ENCODE results near the gene EEF1AKMT4. TPM values are rescaled to one million over a fixed set of nuclear protein-coding genes. Genes with fewer than 3 reads are reported as not detected.
A peak's percentile ranks its signal among the peaks of the same experiment; 100 is the strongest.

Gene EEF1AKMT4
- 7.0 and 7.8 TPM in 2 replicates for total RNA-seq (2021)
- percentile 45 among the genes with signal in this experiment for Bru-seq, nascent RNA
- percentile 45 among the genes with signal in this experiment for BruChase-seq, experiment 1, labeled RNA remaining after a 2-hour chase
- percentile 60 among the genes with signal in this experiment for BruChase-seq, experiment 2, labeled RNA remaining after a 6-hour chase
- long read RNA-seq, transcript EEF1AKMT4-201 (3 exons, 1,823 nt), result major isoform, 29 of 31 reads
- long read RNA-seq, partial matches to known transcripts, result 0 of 31 reads
- long read RNA-seq, other reads (novel, unspliced or antisense), result 2 of 31 reads

DNA sequence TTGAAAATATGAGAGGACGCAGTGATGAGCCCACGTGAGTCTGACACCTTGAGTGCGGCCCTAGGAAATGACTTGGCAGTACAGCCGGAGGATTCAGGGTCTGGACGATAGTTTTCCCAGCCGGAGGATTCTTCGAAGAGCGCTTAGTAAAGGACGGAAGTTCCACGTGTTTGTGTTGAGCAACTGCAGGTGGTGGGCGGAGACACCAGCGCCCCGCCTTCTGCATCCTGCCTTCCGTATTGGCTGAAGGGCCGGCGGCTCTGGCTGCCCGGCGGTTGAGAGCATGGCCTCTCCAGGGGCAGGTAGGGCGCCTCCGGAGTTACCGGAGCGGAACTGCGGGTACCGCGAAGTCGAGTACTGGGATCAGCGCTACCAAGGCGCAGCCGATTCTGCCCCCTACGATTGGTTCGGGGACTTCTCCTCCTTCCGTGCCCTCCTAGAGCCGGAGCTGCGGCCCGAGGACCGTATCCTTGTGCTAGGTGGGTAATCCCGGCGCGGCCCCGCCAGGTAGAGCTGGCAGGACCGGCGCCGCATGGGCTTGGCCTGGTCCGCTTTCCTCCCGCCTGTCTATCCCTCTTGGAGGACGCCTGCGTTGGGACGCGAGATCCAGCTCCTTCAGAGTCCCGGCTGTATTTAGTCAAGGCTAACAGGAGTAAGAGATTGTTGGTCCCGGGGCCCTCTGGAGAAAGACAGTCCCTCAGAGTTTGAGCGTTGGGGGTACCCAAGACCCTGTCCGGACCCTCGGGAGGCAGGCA is at the start of gene EEF1AKMT4:
Gene EEF1AKMT4 (plus strand): TSS at position 261 of the 755 bp plus-strand sequence. CDS start 23 bp downstream, at position 284.
- H3K27me3 ChIP-seq (replicated peaks; ENCODE audit: insufficient read depth, low read depth, low read length, poor library complexity), result no peaks in the 10 kb centered on the region
- H3K9me3 ChIP-seq (ENCODE audit: low read depth, low read length, poor library complexity, severe bottlenecking), result no peaks in the 10 kb centered on the region
- ChIA-PET CTCF (interaction anchor here (0.6 to 0.9 kb wide), 3 partner anchors 10 to 13 kb away, joined by 3 to 11 read pairs (median 3); no protein-coding TSS in a partner anchor), POLR2A (ENCODE audit: low non-redundant PET) (no interaction called here)
- peaks cover 9% of the 10 kb centered on the region for H3K36me3 ChIP-seq (ENCODE audit: insufficient read depth, low read length, poor library complexity, severe bottlenecking)
- no peaks in the 10 kb centered on the region for H3K4me1 ChIP-seq (ENCODE audit: insufficient read depth, low read length, poor library complexity, severe bottlenecking)
- intact Hi-C loops (cut with micrococcal nuclease; ENCODE audit: unreplicated experiment), result loop anchor here (2.0 to 5.0 kb wide), 2 partner anchors 117 to 355 kb away; no protein-coding TSS in a partner anchor
- TSS peak; percentile 42 for BruUV-seq (replicated peaks)
- H3K27ac ChIP-seq (ENCODE audit: low read depth, low read length, poor library complexity, severe bottlenecking), result peak within 1 kb of the TSS; percentile 94
- H3K4me3 ChIP-seq (ENCODE audit: low read depth, low read length, poor library complexity, severe bottlenecking), result peak within 1 kb of the TSS; percentile 84
- DNase-seq (ENCODE audit: low spot score), result peak; percentile 97
- TF ChIP-seq CTCF (conservative IDR thresholded peaks at IDR 0.05; ENCODE audit: low read depth, low read length) (no peak; the same call in 1 of the 2 replicates), EZH2 (IDR thresholded peaks at IDR 0.05; ENCODE audit: borderline replicate concordance, low read depth, low read length, poor library complexity, severe bottlenecking) (no peak)

DNA sequence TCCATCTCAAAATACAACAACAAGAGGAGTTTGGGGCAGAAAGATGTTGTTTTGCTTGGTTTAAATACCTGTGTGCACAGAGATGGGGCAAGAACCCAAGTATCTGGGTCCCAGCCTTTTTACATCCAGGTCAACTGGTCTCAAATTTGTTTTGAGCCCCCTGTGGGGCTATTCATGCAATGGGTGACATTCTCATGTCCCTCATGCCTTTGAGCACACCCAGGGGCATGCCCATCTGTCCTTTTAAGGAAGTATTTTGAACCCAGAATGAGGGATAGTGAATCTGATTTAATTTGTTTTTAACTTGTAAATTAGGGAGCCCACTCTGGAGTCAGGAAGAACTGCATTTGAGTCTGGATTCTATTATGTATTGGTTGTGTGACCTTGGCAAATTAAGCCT is 48.6 kb upstream of the EEF1AKMT4 start:
- TF ChIP-seq EZH2 (IDR thresholded peaks at IDR 0.05; ENCODE audit: borderline replicate concordance, low read depth, low read length, poor library complexity, severe bottlenecking) (no peak), CTCF (conservative IDR thresholded peaks at IDR 0.05; ENCODE audit: low read depth, low read length) (no peak)
- ChIA-PET CTCF (no interaction called here), POLR2A (ENCODE audit: low non-redundant PET) (interaction anchor here (0.6 kb wide), 1 partner anchor 28 kb away, joined by 3 read pairs; no protein-coding TSS in a partner anchor)
- Histone ChIP-seq H3K4me3 (ENCODE audit: low read depth, low read length, poor library complexity, severe bottlenecking) (no peak overlapping the region), H3K27me3 (replicated peaks; ENCODE audit: insufficient read depth, low read depth, low read length, poor library complexity) (no peaks in the 10 kb centered on the region), H3K27ac (ENCODE audit: low read depth, low read length, poor library complexity, severe bottlenecking) (no peak overlapping the region), H3K9me3 (ENCODE audit: low read depth, low read length, poor library complexity, severe bottlenecking) (no peaks in the 10 kb centered on the region), H3K36me3 (ENCODE audit: insufficient read depth, low read length, poor library complexity, severe bottlenecking) (no peaks in the 10 kb centered on the region), H3K4me1 (ENCODE audit: insufficient read depth, low read length, poor library complexity, severe bottlenecking) (no peaks in the 10 kb centered on the region)
- no peak for DNase-seq (ENCODE audit: low spot score)
- BruUV-seq (replicated peaks), result no TSS peak
- intact Hi-C loops (cut with micrococcal nuclease; ENCODE audit: unreplicated experiment), result no loop called here

DNA sequence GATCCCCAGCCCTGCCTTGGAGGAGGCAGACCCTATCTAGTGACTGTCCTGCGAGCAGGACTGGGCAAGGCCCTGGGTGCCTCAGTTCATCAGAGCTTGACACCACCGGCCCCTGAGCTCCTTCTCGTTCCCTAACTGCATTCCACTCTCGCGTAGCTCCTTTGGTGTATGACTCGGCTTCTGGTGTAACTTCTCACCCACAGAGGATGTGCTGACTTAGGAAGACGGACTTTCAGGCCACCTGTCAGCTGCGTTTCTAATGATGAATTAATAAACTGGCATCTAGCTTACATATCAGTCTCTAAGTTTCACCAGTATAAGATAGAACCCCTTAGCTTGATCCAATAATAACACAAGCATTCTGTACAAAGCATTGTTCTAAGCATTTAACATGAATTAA is 45.9 kb upstream of the EEF1AKMT4 start:
- H3K9me3 ChIP-seq (ENCODE audit: low read depth, low read length, poor library complexity, severe bottlenecking), result no peaks in the 10 kb centered on the region
- no peak for TF ChIP-seq CTCF (conservative IDR thresholded peaks at IDR 0.05; ENCODE audit: low read depth, low read length)
- TF ChIP-seq EZH2 (IDR thresholded peaks at IDR 0.05; ENCODE audit: borderline replicate concordance, low read depth, low read length, poor library complexity, severe bottlenecking), result no peak
- H3K27ac ChIP-seq (ENCODE audit: low read depth, low read length, poor library complexity, severe bottlenecking), result no peak overlapping the region
- no peaks in the 10 kb centered on the region for H3K4me1 ChIP-seq (ENCODE audit: insufficient read depth, low read length, poor library complexity, severe bottlenecking)
- DNase-seq (ENCODE audit: low spot score), result no peak
- ChIA-PET POLR2A (ENCODE audit: low non-redundant PET) (no interaction called here), CTCF (no interaction called here)
- no peaks in the 10 kb centered on the region for H3K36me3 ChIP-seq (ENCODE audit: insufficient read depth, low read length, poor library complexity, severe bottlenecking)
- intact Hi-C loops (cut with micrococcal nuclease; ENCODE audit: unreplicated experiment), result no loop called here
- H3K27me3 ChIP-seq (replicated peaks; ENCODE audit: insufficient read depth, low read depth, low read length, poor library complexity), result peaks cover 15% of the 10 kb centered on the region
- no peak overlapping the region for H3K4me3 ChIP-seq (ENCODE audit: low read depth, low read length, poor library complexity, severe bottlenecking)
- BruUV-seq (replicated peaks), result no TSS peak
